ENCODE data around the gene PTPN11.

DNA sequence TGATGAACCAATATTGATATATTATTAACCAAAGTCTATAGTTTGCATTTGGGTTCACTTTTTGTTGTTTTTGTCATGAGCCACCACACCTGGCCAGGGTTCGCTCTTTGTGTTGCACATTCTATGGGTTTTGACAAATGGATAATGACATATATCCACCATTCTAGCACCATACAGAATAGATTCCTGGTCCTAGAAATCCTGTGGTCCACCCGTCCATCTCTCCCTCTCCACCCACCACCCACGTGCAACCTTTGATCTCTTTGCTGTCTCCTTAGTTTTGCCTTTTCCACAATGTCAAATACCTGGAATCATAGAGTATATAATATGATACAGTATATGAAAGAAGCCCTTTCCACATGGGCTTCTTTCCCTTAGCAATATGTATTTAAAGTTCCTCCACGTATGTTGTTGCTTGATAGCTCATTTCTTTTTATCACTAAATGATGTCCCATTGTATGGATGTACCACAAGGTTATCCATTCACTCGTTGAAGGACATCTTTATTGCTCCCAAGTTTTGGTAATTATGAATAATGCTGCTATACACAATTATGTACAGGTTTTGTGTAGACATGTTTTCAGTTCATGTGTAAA is 16.7 kb upstream of the PTPN11 start:
- no peak for TF ChIP-seq NFIC (IDR thresholded peaks at IDR 0.05; ENCODE audit: low read length)
- TF ChIP-seq, protein P1, sequence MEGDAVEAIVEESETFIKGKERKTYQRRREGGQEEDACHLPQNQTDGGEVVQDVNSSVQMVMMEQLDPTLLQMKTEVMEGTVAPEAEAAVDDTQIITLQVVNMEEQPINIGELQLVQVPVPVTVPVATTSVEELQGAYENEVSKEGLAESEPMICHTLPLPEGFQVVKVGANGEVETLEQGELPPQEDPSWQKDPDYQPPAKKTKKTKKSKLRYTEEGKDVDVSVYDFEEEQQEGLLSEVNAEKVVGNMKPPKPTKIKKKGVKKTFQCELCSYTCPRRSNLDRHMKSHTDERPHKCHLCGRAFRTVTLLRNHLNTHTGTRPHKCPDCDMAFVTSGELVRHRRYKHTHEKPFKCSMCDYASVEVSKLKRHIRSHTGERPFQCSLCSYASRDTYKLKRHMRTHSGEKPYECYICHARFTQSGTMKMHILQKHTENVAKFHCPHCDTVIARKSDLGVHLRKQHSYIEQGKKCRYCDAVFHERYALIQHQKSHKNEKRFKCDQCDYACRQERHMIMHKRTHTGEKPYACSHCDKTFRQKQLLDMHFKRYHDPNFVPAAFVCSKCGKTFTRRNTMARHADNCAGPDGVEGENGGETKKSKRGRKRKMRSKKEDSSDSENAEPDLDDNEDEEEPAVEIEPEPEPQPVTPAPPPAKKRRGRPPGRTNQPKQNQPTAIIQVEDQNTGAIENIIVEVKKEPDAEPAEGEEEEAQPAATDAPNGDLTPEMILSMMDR (CRISPR knock-in tag; IDR thresholded peaks at IDR 0.05), result no peak
- no peak for TF ChIP-seq SPEN (CRISPR knock-in tag; IDR thresholded peaks at IDR 0.05; ENCODE audit: low read depth)
- TF ChIP-seq, protein P2, sequence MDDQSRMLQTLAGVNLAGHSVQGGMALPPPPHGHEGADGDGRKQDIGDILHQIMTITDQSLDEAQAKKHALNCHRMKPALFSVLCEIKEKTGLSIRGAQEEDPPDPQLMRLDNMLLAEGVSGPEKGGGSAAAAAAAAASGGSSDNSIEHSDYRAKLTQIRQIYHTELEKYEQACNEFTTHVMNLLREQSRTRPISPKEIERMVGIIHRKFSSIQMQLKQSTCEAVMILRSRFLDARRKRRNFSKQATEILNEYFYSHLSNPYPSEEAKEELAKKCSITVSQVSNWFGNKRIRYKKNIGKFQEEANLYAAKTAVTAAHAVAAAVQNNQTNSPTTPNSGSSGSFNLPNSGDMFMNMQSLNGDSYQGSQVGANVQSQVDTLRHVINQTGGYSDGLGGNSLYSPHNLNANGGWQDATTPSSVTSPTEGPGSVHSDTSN (CRISPR knock-in tag; IDR thresholded peaks at IDR 0.05; ENCODE audit: borderline replicate concordance), result no peak
- TF ChIP-seq RFX5 (IDR thresholded peaks at IDR 0.05; ENCODE audit: low read depth, low read length), result no peak
- TF ChIP-seq YEATS4 (CRISPR knock-in tag; IDR thresholded peaks at IDR 0.05; ENCODE audit: borderline replicate concordance), result no peak
- TF ChIP-seq EZH2 (conservative IDR thresholded peaks at IDR 0.05; ENCODE audit: low read depth, low read length), result no peak
- TF ChIP-seq SOX5 (CRISPR knock-in tag; IDR thresholded peaks at IDR 0.05; ENCODE audit: borderline replicate concordance), result no peak
